Heart right ventricle (tissue), 16 donors: ENCODE results near the gene ILF2. TPM values are rescaled to one million over a fixed set of nuclear protein-coding genes. Genes with fewer than 3 reads are reported as not detected.
A peak's percentile ranks its signal among the peaks of the same experiment; 100 is the strongest.

Experiments
- ATAC-seq, 8 donors: fragments of 200-7000 bp; cut with Tn5 transposase; one replicate each; pipeline ENCODE4 v1.9.1; 2020; ENCODE audit warnings: mild to moderate bottlenecking in 8 of 8, moderate library complexity in 8 of 8, moderate number of reproducible peaks in 1 of 8
- DNase-seq, 2 donors: peaks; one replicate each; pipeline ENCODE4 v3.0.0-alpha.2; 2020
- H3K27ac ChIP-seq, 10 donors: fragments of 200-600 bp; sonication (generic) in 2 of 10; one replicate each; pipeline versions ENCODE4 v1.5.0 to v1.8.0; 2020 to 2022; ENCODE audit warnings: mild to moderate bottlenecking in 3 of 10
- H3K27me3 ChIP-seq, 7 donors: fragments of 200-600 bp; one replicate each; pipeline ENCODE4 v1.8.0; 2021 to 2022; ENCODE audit warnings: mild to moderate bottlenecking in 2 of 7
- H3K36me3 ChIP-seq, 9 donors: fragments of 200-600 bp; sonication (generic) in 1 of 9; one replicate each; pipeline versions ENCODE4 v1.5.0 to v1.8.0; 2020 to 2022; ENCODE audit warnings: mild to moderate bottlenecking in 2 of 9
- H3K4me1 ChIP-seq, 9 donors: fragments of 200-600 bp; sonication (generic) in 1 of 9; one replicate each; pipeline versions ENCODE4 v1.5.0 to v1.8.0; 2020 to 2022; ENCODE audit warnings: mild to moderate bottlenecking in 4 of 9
- H3K4me3 ChIP-seq, 10 donors: fragments of 200-600 bp; sonication (generic) in 2 of 10; one replicate each; pipeline versions ENCODE4 v1.5.0 to v1.8.0; 2020 to 2022; ENCODE audit warnings: mild to moderate bottlenecking in 7 of 10, moderate library complexity in 2 of 10
- H3K9me3 ChIP-seq, 11 donors: fragments of 200-600 bp in 10 of 11; sonication (generic) in 2 of 11; one replicate each; pipeline versions ENCODE4 v1.5.0 to v1.8.0; 2013 to 2022; ENCODE audit warnings: mild to moderate bottlenecking in 2 of 11, control low read depth in 1 of 11, moderate library complexity in 1 of 11
- CTCF ChIP-seq, 9 donors: fragments of 200-600 bp; sonication (generic) in 2 of 9; IDR thresholded peaks; one replicate each; pipeline versions ENCODE4 v1.5.0 to v1.8.0; 2021 to 2022; ENCODE audit warnings: antibody characterized with exemption in 9 of 9, mild to moderate bottlenecking in 5 of 9, moderate library complexity in 1 of 9
- WGBS, 2 donors: extraction: QIAGEN DNeasy Blood & Tissue Kit; methylation state at CpG; one replicate each; pipeline ENCODE4 v1.1.7; 2013; ENCODE audit warnings: inconsistent platforms in 1 of 2; 5-methylcytosine and 5-hydroxymethylcytosine counted together
- intact Hi-C, 10 donors: fragments of 100-400 bp; cut with DNase I; formaldehyde crosslinking; loops; one replicate each; pipeline versions ENCODE4 v1.11.1 to v1.14.2; 2022
- polyA plus RNA-seq, 2 donors: library from polyadenylated mRNA; stranded (reverse); fragments of 200-250 nt; gene quantifications; one replicate each; pipeline ENCODE4 v1.2.3, GENCODE V29; 2013
- total RNA-seq, 10 donors: library from RNA; stranded (reverse); fragmentation: NEBNext Ultra II Directional in 3 of 10; extraction: Animal tissue kit (Norgen Biotek cat#: 25700) in 3 of 10; gene quantifications; one replicate each; pipeline versions ENCODE4 v1.2.1 to v1.2.4, GENCODE V29; 2021 to 2023
- donor health status: Arrhythmogenic right ventricular cardiomyopathy.
- donor health status: ischemic (EF 13 %, LVEDD 7.1; RV severe dilation, severe dysfunction).
- donor health status: healthy with polysubstance abuse.
- donor health status: DM: no; HTN: yes; CAD: no.
- donor health status: DM: no; HTN: no; CAD: no.
- donor health status: ischemic (EF 25% LVEDD 6.9; RV normal size, moderate dysfunction).
- donor health status: ischemic (EF 25% LVEDD 5.7; RV mildly dilated, moderate dysfunction).
- donor health status: healthy.
- donor health status: DM: yes; HTN: yes; CAD: no.
- donor health status: Ischemic cardiomyopathy.
- donor health status: ischemic (EF 35%, LVEDD 5.7; RV mildly dilated, moderate dysfunction).
- donor health status: nonischemic (EF 11% LVEDD 7.7; RV severe dilation, severe dysfunction).
- donor health status: DM: yes; HTN: yes; CAD: no.
- donor health status: PGD.
- donor health status: ischemic (EF 29% LVEDD 5.4; RV normal size, mild dysfunction).
- donor health status: nonischemic (EF 23%, LVEDD 6.1; RV moderate dilation, normal function).

The ILF2 gene
- total and polyA plus RNA-seq, 12 donors, result 17.3 to 114 (median 70.8) TPM

GRCh38 chr1:153705484-153705883, 34.7 kb upstream of the ILF2 start:
- ATAC-seq, result no peak

GRCh38 chr1:153699768-153700167, 29.0 kb upstream of the ILF2 start:
- DNase-seq (no peak), ATAC-seq (no peak)
- Histone ChIP-seq H3K27me3 (no peaks in the 10 kb centered on the region), H3K36me3 (no peaks in the 10 kb centered on the region), H3K4me3 (no peak overlapping the region), H3K9me3 (no peaks in the 10 kb centered on the region), H3K27ac (peak overlapping the region in 8 of 10 donors; percentile 82 to 96 (median 90)), H3K4me1 (peaks cover 11 to 36% (median 30%) of the 10 kb centered on the region in 9 donors)
- no peak for TF ChIP-seq CTCF (IDR thresholded peaks at IDR 0.05)
- 91 to 95% methylated on average over 6 of the region's 6 CpGs for WGBS, 2 donors
- intact Hi-C loops, result loop anchor here in 3 of 10 donors (2.0 to 5.0 kb wide), 4 partner anchors 21 to 73 kb away; no protein-coding TSS in a partner anchor

More at GRCh38 chr1:153705484-153705883, 34.7 kb upstream of the ILF2 start:
- DNase-seq, result no peak
- no peak overlapping the region for H3K27ac ChIP-seq
- no peak overlapping the region for H3K4me3 ChIP-seq
- no peaks in the 10 kb centered on the region for H3K4me1 ChIP-seq
- H3K27me3 ChIP-seq, result no peaks in the 10 kb centered on the region
- no peaks in the 10 kb centered on the region for H3K36me3 ChIP-seq
- no peak for TF ChIP-seq CTCF (IDR thresholded peaks at IDR 0.05)
- no peaks in the 10 kb centered on the region for H3K9me3 ChIP-seq
- intact Hi-C loops, result no loop called here
- 94 to 97% methylated on average over 9 of the region's 9 CpGs for WGBS, 2 donors

GRCh38 chr1:153698923-153699714, 28.3 kb upstream of the ILF2 start:
- 80 to 85% methylated on average over 6 of the region's 6 CpGs for WGBS, 2 donors
- Histone ChIP-seq H3K4me1 (peaks cover 11 to 36% (median 30%) of the 10 kb centered on the region in 9 donors), H3K36me3 (no peaks in the 10 kb centered on the region), H3K27me3 (no peaks in the 10 kb centered on the region), H3K4me3 (peak overlapping the region in 3 of 10 donors; percentile 14 to 26 (median 19)), H3K9me3 (no peaks in the 10 kb centered on the region), H3K27ac (peak overlapping the region; percentile 82 to 96 (median 89))
- no peak for DNase-seq
- intact Hi-C loops, result loop anchor here in 2 of 10 donors (2.0 to 5.0 kb wide), 3 partner anchors 28 to 73 kb away; no protein-coding TSS in a partner anchor
- no peak for TF ChIP-seq CTCF (IDR thresholded peaks at IDR 0.05)
- no peak for ATAC-seq

GRCh38 chr1:153698020-153698922, 27.5 kb upstream of the ILF2 start:
- WGBS, 2 donors, result 32 to 38% methylated on average over 29 of the region's 29 CpGs

More at GRCh38 chr1:153698020-153698922, 27.5 kb upstream of the ILF2 start:
- Histone ChIP-seq H3K9me3 (no peaks in the 10 kb centered on the region), H3K4me1 (peaks cover 11 to 36% (median 30%) of the 10 kb centered on the region in 9 donors), H3K36me3 (peaks cover 0 to 3% (median 0%) of the 10 kb centered on the region in 9 donors), H3K27me3 (no peaks in the 10 kb centered on the region), H3K27ac (peak overlapping the region; percentile 82 to 96 (median 89)), H3K4me3 (peak overlapping the region in 7 of 10 donors; percentile 1 to 26 (median 19))
- TF ChIP-seq CTCF (IDR thresholded peaks at IDR 0.05), result no peak
- ATAC-seq (peak; percentile 87 to 96 (median 90)), DNase-seq (peak; percentile 77 to 81)
- intact Hi-C loops, result loop anchor here in 2 of 10 donors (2.0 to 5.0 kb wide), 3 partner anchors 29 to 74 kb away; no protein-coding TSS in a partner anchor
